Effector CD4-positive, alpha-beta T cell (primary cell): ENCODE results near the gene GABBR2. TPM values are rescaled to one million over a fixed set of nuclear protein-coding genes. Genes with fewer than 3 reads are reported as not detected.

ENCODE experiments used
- DNase-seq: peaks from one replicate; pipeline ENCODE4 v3.0.0-alpha.2; 2020
- total RNA-seq: gene quantifications from one replicate; lab custom pipeline; 2026; lab: John Stamatoyannopoulos, UW

Gene GABBR2
- not detected for total RNA-seq

- no peak for DNase-seq
These were observed at the start of gene GABBR2 for GRCh38 chr9:98708933-98709911. GABBR2 (minus strand) TSS chr9:98708935; CDS start chr9:98708737, 198 bp downstream.

- no peak for DNase-seq
These were observed 46.4 kb upstream of the GABBR2 start for GRCh38 chr9:98755006-98755618.

- DNase-seq, result no peak
These were observed 42.5 kb upstream of the GABBR2 start for GRCh38 chr9:98751210-98751609.

- DNase-seq, result no peak
These were observed 41.8 kb upstream of the GABBR2 start for GRCh38 chr9:98750364-98751060.

GRCh38 chr9:98747476-98747875, 38.7 kb upstream of the GABBR2 start:
- DNase-seq, result no peak

- no peak for DNase-seq
These were observed 36.7 kb upstream of the GABBR2 start for GRCh38 chr9:98745470-98745869.

GRCh38 chr9:98743818-98744611, 35.3 kb upstream of the GABBR2 start:
- DNase-seq, result no peak

GRCh38 chr9:98743329-98743728, 34.6 kb upstream of the GABBR2 start:
- DNase-seq, result no peak

- no peak for DNase-seq
These were observed 33.9 kb upstream of the GABBR2 start for GRCh38 chr9:98742325-98743280.

GRCh38 chr9:98740226-98740881, 31.6 kb upstream of the GABBR2 start:
- DNase-seq, result no peak

GRCh38 chr9:98738741-98739140, 30.0 kb upstream of the GABBR2 start:
- no peak for DNase-seq

- no peak for DNase-seq
These were observed 27.5 kb upstream of the GABBR2 start for GRCh38 chr9:98736226-98736625.

GRCh38 chr9:98732801-98733200, 24.1 kb upstream of the GABBR2 start:
- no peak for DNase-seq

GRCh38 chr9:98732091-98732490, 23.4 kb upstream of the GABBR2 start:
- DNase-seq, result no peak

GRCh38 chr9:98730871-98731270, 22.1 kb upstream of the GABBR2 start:
- DNase-seq, result no peak

- DNase-seq, result no peak
These were observed 19.8 kb upstream of the GABBR2 start for GRCh38 chr9:98728500-98728899.

GRCh38 chr9:98727428-98727827, 18.7 kb upstream of the GABBR2 start:
- DNase-seq, result no peak

GRCh38 chr9:98726735-98727134, 18.0 kb upstream of the GABBR2 start:
- DNase-seq, result no peak

- DNase-seq, result no peak
These were observed 16.2 kb upstream of the GABBR2 start for GRCh38 chr9:98724810-98725530.

- DNase-seq, result no peak
These were observed 12.9 kb upstream of the GABBR2 start for GRCh38 chr9:98721643-98722042.
